Fibroblast of gingiva (primary cell): Measurements from ENCODE around the gene MYO15B.
"Not testable (repeated sequence)": the region's sequence is repeated elsewhere in the genome, so short reads cannot be mapped to it uniquely, and the experiment has no call there.

Source experiments
- DNase-seq: peaks from one replicate; pipeline ENCODE4 v3.0.0-alpha.2; 2011; ENCODE audit warnings: low read depth

Gene MYO15B

GRCh38 chr17:75625813-75626486 lies 38.4 kb downstream of the MYO15B start:
- DNase-seq = no peak

- DNase-seq = no peak
Measured at GRCh38 chr17:75626496-75627038, 39.0 kb downstream of the MYO15B start.

GRCh38 chr17:75627094-75627493 lies 39.5 kb downstream of the MYO15B start:
- DNase-seq = no peak

- DNase-seq = no peak
Measured at GRCh38 chr17:75628425-75628824, 40.8 kb downstream of the MYO15B start.

GRCh38 chr17:75629157-75629556 lies 41.6 kb downstream of the MYO15B start:
- no peak for DNase-seq

GRCh38 chr17:75630071-75630917 lies 42.7 kb downstream of the MYO15B start:
- DNase-seq = no peak

GRCh38 chr17:75631353-75631752 lies 43.8 kb downstream of the MYO15B start:
- no peak for DNase-seq

- DNase-seq = no peak
Measured at GRCh38 chr17:75632428-75632827, 44.8 kb downstream of the MYO15B start.

GRCh38 chr17:75632863-75633485 lies 45.4 kb downstream of the MYO15B start, which contains the start of gene SMIM5:
Gene SMIM5, plus strand, starts transcription at chr17:75633434. Its CDS starts 6,768 bp downstream, at chr17:75640202.
- DNase-seq = peak; percentile 90

- peak; percentile 90 for DNase-seq
Measured at GRCh38 chr17:75633486-75634375, 46.1 kb downstream of the MYO15B start.

GRCh38 chr17:75634376-75634740 lies 46.8 kb downstream of the MYO15B start:
- no peak for DNase-seq

- DNase-seq = no peak
Measured at GRCh38 chr17:75634754-75635609, 47.4 kb downstream of the MYO15B start.

- no peak for DNase-seq
Measured at GRCh38 chr17:75635610-75636202, 48.1 kb downstream of the MYO15B start.

- no peak for DNase-seq
Measured at GRCh38 chr17:75636381-75637142, 49.0 kb downstream of the MYO15B start.

GRCh38 chr17:75637143-75637538 lies 49.5 kb downstream of the MYO15B start:
- DNase-seq = no peak

- DNase-seq = no peak
Measured at GRCh38 chr17:75637551-75637950, 50.0 kb downstream of the MYO15B start.

GRCh38 chr17:75638039-75638438 lies 50.4 kb downstream of the MYO15B start:
- DNase-seq = not testable (repeated sequence)

GRCh38 chr17:75638893-75639292 lies 51.3 kb downstream of the MYO15B start:
- DNase-seq = no peak

GRCh38 chr17:75639327-75639726 lies 51.7 kb downstream of the MYO15B start:
- no peak for DNase-seq
